Upper lobe of right lung (tissue), 1 donor: ENCODE results near the gene TMED9. TPM values are rescaled to one million over a fixed set of nuclear protein-coding genes. Genes with fewer than 3 reads are reported as not detected.

Source experiments
- ATAC-seq: fragments of 200-7000 bp; cut with Tn5 transposase; one replicate; pipeline ENCODE4 v1.9.1; 2020; ENCODE audit warnings: mild to moderate bottlenecking, moderate library complexity
- DNase-seq: peaks from one replicate; pipeline ENCODE4 v3.0.0-alpha.2; 2020
- H3K27ac ChIP-seq: fragments of 200-600 bp; one replicate; pipeline ENCODE4 v1.8.0; 2022
- H3K27me3 ChIP-seq: fragments of 200-600 bp; one replicate; pipeline ENCODE4 v1.8.0; 2022; ENCODE audit warnings: mild to moderate bottlenecking
- H3K36me3 ChIP-seq: fragments of 200-600 bp; one replicate; pipeline ENCODE4 v1.8.0; 2022
- H3K4me1 ChIP-seq: fragments of 200-600 bp; one replicate; pipeline ENCODE4 v1.8.0; 2022
- H3K4me3 ChIP-seq: fragments of 200-600 bp; one replicate; pipeline ENCODE4 v1.8.0; 2022; ENCODE audit warnings: mild to moderate bottlenecking
- H3K9me3 ChIP-seq: fragments of 200-600 bp; one replicate; pipeline ENCODE4 v1.8.0; 2022
- CTCF ChIP-seq: fragments of 200-600 bp; IDR thresholded peaks from one replicate; pipeline ENCODE4 v1.8.0; 2022; ENCODE audit warnings: antibody characterized with exemption
- intact Hi-C: fragments of 100-400 bp; cut with DNase I; formaldehyde crosslinking; loops from one replicate; pipeline ENCODE4 v1.11.0; 2022
- total RNA-seq: library from RNA; stranded (reverse); fragmentation: NEBNext Ultra II Directional; extraction: Animal tissue kit (Norgen Biotek cat#: 25700); gene quantifications from one replicate; pipeline ENCODE4 v1.2.1, GENCODE V29; 2021
- donor health status: DM: no; HTN: yes; CAD: no; lungs with severe emphysema.

The TMED9 gene
- total RNA-seq, 1 donor from 2014 or later: 133 TPM

GRCh38 chr5:177588413-177588909 lies 3.5 kb upstream of the TMED9 start:
- Histone ChIP-seq H3K27me3 (peaks cover 9% of the 10 kb centered on the region), H3K4me1 (peaks cover 8% of the 10 kb centered on the region), H3K9me3 (no peaks in the 10 kb centered on the region), H3K36me3 (peaks cover 2% of the 10 kb centered on the region), H3K27ac (no peak overlapping the region), H3K4me3 (no peak overlapping the region)
- ATAC-seq (no peak), DNase-seq (no peak)
- no peak for TF ChIP-seq CTCF
- intact Hi-C loops: no loop called here

- intact Hi-C loops: no loop called here
- Histone ChIP-seq H3K27ac (no peak overlapping the region), H3K4me1 (peaks cover 12% of the 10 kb centered on the region), H3K4me3 (no peak overlapping the region), H3K36me3 (peaks cover 21% of the 10 kb centered on the region), H3K9me3 (no peaks in the 10 kb centered on the region), H3K27me3 (peaks cover 9% of the 10 kb centered on the region)
- no peak for DNase-seq
- no peak for TF ChIP-seq CTCF
- ATAC-seq: no peak
Observed at GRCh38 chr5:177590406-177590805, 1.6 kb upstream of the TMED9 start.

- Histone ChIP-seq H3K4me1 (peaks cover 12% of the 10 kb centered on the region), H3K36me3 (peaks cover 34% of the 10 kb centered on the region), H3K4me3 (peak overlapping the region; percentile 82), H3K27ac (no peak overlapping the region), H3K27me3 (peaks cover 9% of the 10 kb centered on the region), H3K9me3 (no peaks in the 10 kb centered on the region)
- no peak for DNase-seq
- no peak for TF ChIP-seq CTCF
- no peak for ATAC-seq
- intact Hi-C loops: no loop called here
Observed at GRCh38 chr5:177591690-177592009, 353 bp upstream of the TMED9 start.

- ATAC-seq (no peak), DNase-seq (peak; percentile 11)
- Histone ChIP-seq H3K27me3 (peaks cover 9% of the 10 kb centered on the region), H3K4me3 (peak overlapping the region; percentile 82), H3K36me3 (peaks cover 37% of the 10 kb centered on the region), H3K27ac (no peak overlapping the region), H3K4me1 (peaks cover 12% of the 10 kb centered on the region), H3K9me3 (no peaks in the 10 kb centered on the region)
- intact Hi-C loops: no loop called here
- no peak for TF ChIP-seq CTCF
Observed at GRCh38 chr5:177592905-177593304, 902 bp downstream of the TMED9 start.

- DNase-seq (peak; percentile 4), ATAC-seq (no peak)
- intact Hi-C loops: no loop called here
- Histone ChIP-seq H3K9me3 (no peaks in the 10 kb centered on the region), H3K4me1 (peaks cover 12% of the 10 kb centered on the region), H3K27ac (no peak overlapping the region), H3K4me3 (peak overlapping the region; percentile 82), H3K27me3 (peaks cover 9% of the 10 kb centered on the region), H3K36me3 (peaks cover 37% of the 10 kb centered on the region)
- no peak for TF ChIP-seq CTCF
Observed at GRCh38 chr5:177593511-177593910, 1.5 kb downstream of the TMED9 start.

GRCh38 chr5:177594071-177594470 lies 2.1 kb downstream of the TMED9 start:
- no peak for ATAC-seq
- peaks cover 9% of the 10 kb centered on the region for H3K27me3 ChIP-seq
- TF ChIP-seq CTCF: no peak
- H3K9me3 ChIP-seq: no peaks in the 10 kb centered on the region
- peak; percentile 4 for DNase-seq
- no peak overlapping the region for H3K27ac ChIP-seq
- H3K36me3 ChIP-seq: peaks cover 37% of the 10 kb centered on the region
- H3K4me1 ChIP-seq: peaks cover 12% of the 10 kb centered on the region
- H3K4me3 ChIP-seq: no peak overlapping the region
- intact Hi-C loops: no loop called here
